KOPT-K1 (cell line): ENCODE results near the gene ITIH1.

Experiments used
- H3K27ac ChIP-seq: fragments of 200-600 bp; sonication (generic); 2 replicates; pipeline ENCODE4 v1.5.1; 2016; ENCODE audit warnings: antibody characterized with exemption, mild to moderate bottlenecking, low read depth, low read length; ENCODE audit not compliant: poor library complexity, severe bottlenecking
- H3K36me3 ChIP-seq: fragments of 200-600 bp; sonication (generic); 2 replicates; pipeline ENCODE4 v1.5.1; 2017; ENCODE audit warnings: antibody characterized with exemption, mild to moderate bottlenecking, low read length, moderate library complexity; ENCODE audit not compliant: insufficient read depth
- H3K9me3 ChIP-seq: fragments of 200-600 bp; sonication (generic); 2 replicates; pipeline ENCODE4 v1.5.1; 2017; ENCODE audit warnings: antibody characterized with exemption, low read length, mild to moderate bottlenecking; ENCODE audit not compliant: insufficient read depth, poor library complexity, severe bottlenecking

The ITIH1 gene

GRCh38 chr3:52792413-52792812 lies 15.0 kb downstream of the ITIH1 start:
- Histone ChIP-seq H3K27ac (no peak overlapping the region), H3K36me3 (no peaks in the 10 kb centered on the region), H3K9me3 (no peaks in the 10 kb centered on the region)

- Histone ChIP-seq H3K9me3 (no peaks in the 10 kb centered on the region), H3K27ac (no peak overlapping the region), H3K36me3 (no peaks in the 10 kb centered on the region)
These were observed 15.7 kb downstream of the ITIH1 start for GRCh38 chr3:52792961-52793695.

DNA sequence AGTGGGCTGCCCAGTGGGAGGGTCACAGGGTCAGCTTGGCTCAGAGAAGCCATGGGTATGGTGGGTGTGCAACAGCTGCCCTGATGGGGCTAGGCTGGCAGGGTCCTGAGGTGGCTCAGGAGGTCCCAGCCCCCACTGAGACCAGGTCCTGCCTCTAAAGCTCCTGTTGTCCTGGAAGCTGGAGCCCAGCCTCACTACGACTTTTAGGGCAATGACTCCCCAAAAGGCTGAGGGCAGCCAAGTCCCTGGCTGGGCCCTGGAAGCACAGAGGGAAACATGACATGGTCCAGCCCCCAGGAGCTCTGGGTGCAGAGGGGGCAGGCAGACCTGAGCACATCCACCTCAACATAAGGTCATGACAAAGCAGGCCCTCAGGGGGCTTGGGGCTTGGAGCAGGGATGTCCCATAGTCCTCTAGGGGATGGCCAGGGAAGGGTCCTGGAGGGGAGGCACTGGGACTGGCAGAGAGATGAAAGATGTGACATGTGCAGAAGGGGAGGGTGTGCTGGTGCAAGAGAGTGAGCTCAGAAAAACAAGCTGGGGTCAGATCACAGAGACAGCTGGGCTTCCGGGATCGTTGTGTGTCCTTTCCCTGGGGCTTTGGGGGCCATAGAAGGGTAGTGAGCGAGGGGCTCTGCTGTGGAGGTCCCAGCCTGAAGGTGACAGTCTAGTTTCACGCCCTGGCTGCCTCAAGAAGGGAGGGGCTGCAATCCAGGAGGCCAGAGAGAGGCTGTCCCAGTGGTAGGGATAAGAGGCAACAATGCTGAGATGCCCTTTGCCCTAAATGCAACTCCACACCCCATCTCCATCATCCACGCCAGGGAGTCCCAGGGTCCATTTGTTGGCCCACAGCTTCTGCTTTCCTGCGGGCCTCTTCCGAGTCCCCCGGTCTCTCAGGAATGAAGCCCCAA lies 16.6 kb downstream of the ITIH1 start:
- no peaks in the 10 kb centered on the region for H3K36me3 ChIP-seq
- no peak overlapping the region for H3K27ac ChIP-seq
- no peaks in the 10 kb centered on the region for H3K9me3 ChIP-seq

DNA sequence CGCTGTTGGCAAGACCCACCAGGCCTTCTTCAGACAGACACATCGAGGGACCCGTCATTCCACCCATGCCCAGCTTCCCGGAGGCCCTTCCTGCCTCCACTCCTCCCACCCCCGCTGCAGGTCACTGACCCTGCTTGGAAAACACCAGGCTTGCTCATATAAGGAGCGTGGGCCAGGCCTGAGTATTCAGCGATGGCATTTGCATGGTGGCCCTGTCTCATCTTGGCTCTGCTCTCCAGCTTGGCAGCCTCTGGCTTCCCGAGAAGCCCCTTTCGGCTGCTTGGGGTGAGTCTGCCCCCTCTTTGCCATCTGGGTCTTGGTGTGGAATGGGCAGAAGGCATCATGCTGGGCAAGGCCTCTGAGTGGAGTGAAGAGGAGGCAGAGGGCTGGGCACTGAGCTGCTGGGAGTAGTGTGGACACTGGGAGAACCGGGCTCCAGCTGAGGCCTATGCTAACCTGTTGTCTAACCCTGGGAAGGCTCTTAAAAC lies 17.3 kb downstream of the ITIH1 start, which contains the start of gene ITIH3:
ITIH3 (plus strand) TSS at position 185 of the 488 bp plus-strand sequence; CDS start at position 193, 8 bp downstream.
- Histone ChIP-seq H3K36me3 (no peaks in the 10 kb centered on the region), H3K27ac (no peak within 1 kb of the TSS)

GRCh38 chr3:52795298-52795900 lies 18.0 kb downstream of the ITIH1 start:
- Histone ChIP-seq H3K27ac (no peak overlapping the region), H3K36me3 (no peaks in the 10 kb centered on the region)

More for the DNA sequence above, 17.3 kb downstream of the ITIH1 start, which contains the start of gene ITIH3:
- H3K9me3 ChIP-seq, result no peaks in the 10 kb centered on the region

DNA sequence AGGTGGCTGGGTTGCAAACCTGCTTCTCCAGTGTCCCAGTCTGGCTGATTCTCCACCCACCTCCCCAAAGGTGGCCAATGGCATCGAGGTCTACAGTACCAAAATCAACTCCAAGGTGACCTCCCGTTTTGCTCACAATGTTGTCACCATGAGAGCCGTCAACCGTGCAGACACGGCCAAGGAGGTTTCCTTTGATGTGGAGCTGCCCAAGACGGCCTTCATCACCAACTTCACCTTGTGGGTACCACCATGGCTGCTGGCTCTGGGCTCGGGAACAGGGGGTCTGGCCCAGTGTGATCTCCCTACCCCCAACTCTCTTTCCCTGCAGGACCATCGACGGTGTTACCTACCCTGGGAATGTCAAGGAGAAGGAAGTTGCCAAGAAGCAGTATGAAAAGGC lies 19.0 kb downstream of the ITIH1 start:
- Histone ChIP-seq H3K27ac (no peak overlapping the region), H3K36me3 (no peaks in the 10 kb centered on the region), H3K9me3 (no peaks in the 10 kb centered on the region)

More at GRCh38 chr3:52795298-52795900, 18.0 kb downstream of the ITIH1 start:
- no peaks in the 10 kb centered on the region for H3K9me3 ChIP-seq

GRCh38 chr3:52798376-52798977 lies 21.1 kb downstream of the ITIH1 start:
- Histone ChIP-seq H3K27ac (no peak overlapping the region), H3K9me3 (no peaks in the 10 kb centered on the region), H3K36me3 (no peaks in the 10 kb centered on the region)

- Histone ChIP-seq H3K27ac (no peak overlapping the region), H3K9me3 (no peaks in the 10 kb centered on the region), H3K36me3 (no peaks in the 10 kb centered on the region)
These were observed 21.6 kb downstream of the ITIH1 start for GRCh38 chr3:52798978-52799476.

DNA sequence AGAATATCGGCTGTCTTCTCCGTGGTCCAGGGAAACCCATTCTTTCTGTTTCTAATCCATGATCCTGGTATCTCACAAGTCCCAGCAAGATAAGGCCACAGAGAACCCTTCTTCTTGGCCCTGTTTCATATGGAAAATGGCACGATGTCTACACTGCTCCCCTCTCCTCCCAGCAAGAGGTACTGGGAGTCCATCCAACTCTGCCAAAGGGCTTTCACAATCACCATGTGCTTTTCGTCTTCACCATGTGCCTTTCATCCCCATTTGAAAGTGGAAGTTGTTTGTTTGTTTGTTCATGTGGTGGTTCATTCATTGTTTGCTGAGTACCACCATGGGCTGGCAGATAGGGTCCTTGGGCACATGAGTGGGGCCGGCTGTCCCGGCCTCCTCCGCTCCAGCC lies 22.7 kb downstream of the ITIH1 start:
- H3K27ac ChIP-seq, result no peak overlapping the region

GRCh38 chr3:52801839-52802238 lies 24.4 kb downstream of the ITIH1 start:
- Histone ChIP-seq H3K36me3 (no peaks in the 10 kb centered on the region), H3K27ac (no peak overlapping the region), H3K9me3 (no peaks in the 10 kb centered on the region)

More for the DNA sequence above, 22.7 kb downstream of the ITIH1 start:
- Histone ChIP-seq H3K36me3 (no peaks in the 10 kb centered on the region), H3K9me3 (no peaks in the 10 kb centered on the region)

- Histone ChIP-seq H3K9me3 (no peaks in the 10 kb centered on the region), H3K36me3 (no peaks in the 10 kb centered on the region), H3K27ac (no peak overlapping the region)
These were observed 28.1 kb downstream of the ITIH1 start for GRCh38 chr3:52805270-52806039.

- Histone ChIP-seq H3K27ac (peak overlapping the region; percentile 58), H3K9me3 (no peaks in the 10 kb centered on the region), H3K36me3 (no peaks in the 10 kb centered on the region)
These were observed 31.8 kb downstream of the ITIH1 start for GRCh38 chr3:52809149-52809548.

GRCh38 chr3:52809662-52810377 lies 32.4 kb downstream of the ITIH1 start:
- Histone ChIP-seq H3K9me3 (no peaks in the 10 kb centered on the region), H3K36me3 (no peaks in the 10 kb centered on the region), H3K27ac (peak overlapping the region; percentile 58)
